Spinal cord (tissue), 10 donors: ENCODE measurements around the gene SCAP. TPM values are rescaled to one million over a fixed set of nuclear protein-coding genes. Genes with fewer than 3 reads are reported as not detected.

Experiments used
- DNase-seq, 6 donors: peaks; one replicate each; pipeline versions ENCODE4 v3.0.0 to v3.0.0-alpha.2; 2013 to 2015; ENCODE audit warnings: low spot score in 6 of 6, low read depth in 4 of 6
- H3K27ac ChIP-seq: one replicate; pipeline ENCODE4 v1.5.1; 2013; ENCODE audit warnings: low read depth, low read length, control low read depth
- H3K27me3 ChIP-seq: one replicate; pipeline ENCODE4 v1.6.1; 2013; ENCODE audit warnings: low read length; ENCODE audit not compliant: control insufficient read depth, insufficient read depth
- H3K36me3 ChIP-seq: one replicate; pipeline ENCODE4 v1.6.1; 2013; ENCODE audit warnings: low read length; ENCODE audit not compliant: control insufficient read depth, insufficient read depth
- H3K4me1 ChIP-seq: one replicate; pipeline ENCODE4 v1.6.1; 2013; ENCODE audit warnings: low read length; ENCODE audit not compliant: control insufficient read depth, insufficient read depth
- H3K4me3 ChIP-seq: one replicate; pipeline ENCODE4 v1.5.1; 2013; ENCODE audit warnings: low read depth, low read length, control low read depth
- H3K9me3 ChIP-seq: one replicate; pipeline ENCODE4 v1.6.1; 2013; ENCODE audit warnings: low read length; ENCODE audit not compliant: control insufficient read depth, insufficient read depth
- WGBS: methylation state at CpG from one replicate; pipeline ENCODE4 v1.1.5; 2013; ENCODE audit warnings: missing lambda C conversion rate; ENCODE audit not compliant: insufficient coverage; 5-methylcytosine and 5-hydroxymethylcytosine counted together
- polyA plus RNA-seq, 2 donors: library from polyadenylated mRNA; unstranded; fragments of 120-200 nt; gene quantifications; one replicate each; pipeline ENCODE4 v1.2.1, GENCODE V29; 2013; ENCODE audit not compliant: insufficient read length in 2 of 2
- total RNA-seq, 2 donors: library from RNA; depleted of rRNA in 1 of 2; stranded (reverse); fragments of 120-200 nt in 1 of 2; fragments of >200 nt in 1 of 2; gene quantifications; one replicate each; pipeline versions ENCODE4 v1.2.3 to v1.2.4, GENCODE V29; 2013 to 2014
- donor health status: healthy.

SCAP gene
- total and polyA plus RNA-seq, 4 donors = 63.9 to 99.5 (median 93.4) TPM

- H3K27me3 ChIP-seq = no peaks in the 10 kb centered on the region
- peaks cover 24% of the 10 kb centered on the region for H3K36me3 ChIP-seq
- DNase-seq = no peak
- 87% methylated on average over 2 of the region's 4 CpGs for WGBS
- H3K4me3 ChIP-seq = no peak overlapping the region
- no peaks in the 10 kb centered on the region for H3K4me1 ChIP-seq
- H3K27ac ChIP-seq = no peak overlapping the region
- H3K9me3 ChIP-seq = no peaks in the 10 kb centered on the region
These were observed 33.8 kb downstream of the SCAP start for GRCh38 chr3:47441796-47442551.

- Histone ChIP-seq H3K36me3 (peaks cover 24% of the 10 kb centered on the region), H3K27ac (no peak overlapping the region)
These were observed 35.6 kb downstream of the SCAP start for GRCh38 chr3:47440131-47440530.

GRCh38 chr3:47436180-47436579 is 39.6 kb downstream of the SCAP start:
- Histone ChIP-seq H3K4me1 (no peaks in the 10 kb centered on the region), H3K4me3 (no peak overlapping the region), H3K27me3 (no peaks in the 10 kb centered on the region), H3K9me3 (no peaks in the 10 kb centered on the region), H3K27ac (no peak overlapping the region), H3K36me3 (peaks cover 47% of the 10 kb centered on the region)
- DNase-seq = no peak
- WGBS = 97% methylated on average over 5 of the region's 5 CpGs

More at GRCh38 chr3:47440131-47440530, 35.6 kb downstream of the SCAP start:
- Histone ChIP-seq H3K4me1 (no peaks in the 10 kb centered on the region), H3K27me3 (no peaks in the 10 kb centered on the region), H3K9me3 (no peaks in the 10 kb centered on the region), H3K4me3 (no peak overlapping the region)
- peak in 3 of 6 donors; percentile 7 to 49 (median 9) for DNase-seq

GRCh38 chr3:47434849-47435248 is 40.9 kb downstream of the SCAP start:
- Histone ChIP-seq H3K4me3 (no peak overlapping the region), H3K36me3 (peaks cover 49% of the 10 kb centered on the region), H3K9me3 (no peaks in the 10 kb centered on the region), H3K4me1 (no peaks in the 10 kb centered on the region), H3K27ac (no peak overlapping the region), H3K27me3 (no peaks in the 10 kb centered on the region)
- DNase-seq = no peak
- 94% methylated on average over 2 of the region's 4 CpGs for WGBS

GRCh38 chr3:47433796-47434195 is 41.9 kb downstream of the SCAP start:
- WGBS = 100% methylated on average over 2 of the region's 3 CpGs
- no peak overlapping the region for H3K27ac ChIP-seq
- H3K4me3 ChIP-seq = no peak overlapping the region
- no peaks in the 10 kb centered on the region for H3K27me3 ChIP-seq
- peaks cover 40% of the 10 kb centered on the region for H3K36me3 ChIP-seq
- no peaks in the 10 kb centered on the region for H3K4me1 ChIP-seq
- DNase-seq = no peak
- no peaks in the 10 kb centered on the region for H3K9me3 ChIP-seq

GRCh38 chr3:47432673-47433072 is 43.1 kb downstream of the SCAP start:
- no peaks in the 10 kb centered on the region for H3K9me3 ChIP-seq
- no peak overlapping the region for H3K4me3 ChIP-seq
- H3K27me3 ChIP-seq = no peaks in the 10 kb centered on the region
- peaks cover 45% of the 10 kb centered on the region for H3K36me3 ChIP-seq
- WGBS = 94% methylated on average over 2 of the region's 2 CpGs
- no peak for DNase-seq
- H3K4me1 ChIP-seq = no peaks in the 10 kb centered on the region
- H3K27ac ChIP-seq = no peak overlapping the region

GRCh38 chr3:47431225-47431624 is 44.5 kb downstream of the SCAP start:
- Histone ChIP-seq H3K36me3 (peaks cover 54% of the 10 kb centered on the region), H3K27me3 (no peaks in the 10 kb centered on the region), H3K4me1 (no peaks in the 10 kb centered on the region), H3K9me3 (no peaks in the 10 kb centered on the region), H3K27ac (no peak overlapping the region), H3K4me3 (no peak overlapping the region)
- no CpG with 5 or more reads among the region's 3 CpGs for WGBS
- DNase-seq = no peak

- no peak for DNase-seq
- H3K4me1 ChIP-seq = no peaks in the 10 kb centered on the region
- H3K36me3 ChIP-seq = peaks cover 61% of the 10 kb centered on the region
- no peak overlapping the region for H3K27ac ChIP-seq
- no peak overlapping the region for H3K4me3 ChIP-seq
- H3K27me3 ChIP-seq = no peaks in the 10 kb centered on the region
- H3K9me3 ChIP-seq = no peaks in the 10 kb centered on the region
- WGBS = 76% methylated on average over 7 of the region's 7 CpGs
These were observed 45.1 kb downstream of the SCAP start for GRCh38 chr3:47430606-47431005.

- H3K4me1 ChIP-seq = no peaks in the 10 kb centered on the region
- H3K9me3 ChIP-seq = no peaks in the 10 kb centered on the region
- peaks cover 65% of the 10 kb centered on the region for H3K36me3 ChIP-seq
- no peak overlapping the region for H3K4me3 ChIP-seq
- no peak for DNase-seq
- 88% methylated on average over 6 of the region's 9 CpGs for WGBS
- H3K27ac ChIP-seq = no peak overlapping the region
- no peaks in the 10 kb centered on the region for H3K27me3 ChIP-seq
These were observed 46.1 kb downstream of the SCAP start for GRCh38 chr3:47429476-47430270.

GRCh38 chr3:47428662-47429061 is 47.1 kb downstream of the SCAP start:
- H3K4me3 ChIP-seq = no peak overlapping the region
- DNase-seq = no peak
- H3K4me1 ChIP-seq = no peaks in the 10 kb centered on the region
- 67% methylated on average over 4 of the region's 6 CpGs for WGBS
- no peak overlapping the region for H3K27ac ChIP-seq
- no peaks in the 10 kb centered on the region for H3K27me3 ChIP-seq
- H3K36me3 ChIP-seq = peaks cover 69% of the 10 kb centered on the region
- no peaks in the 10 kb centered on the region for H3K9me3 ChIP-seq
